GM19372 (cell line): ENCODE data around the gene KIR3DL1.
"Not testable (repeated sequence)": the region's sequence is repeated elsewhere in the genome, so short reads cannot be mapped to it uniquely, and the experiment has no call there.

Source experiments
- ATAC-seq: cut with Tn5 transposase; IDR thresholded peaks from one replicate; pipeline ENCODE4 v1.9.1; 2021; ENCODE audit warnings: mild to moderate bottlenecking, low read depth, moderate library complexity; ENCODE audit not compliant: unreplicated experiment

KIR3DL1 gene

GRCh38 chr19:54816251-54816650 lies at the start of gene KIR3DL1:
Gene KIR3DL1, plus strand, starts transcription at chr19:54816468.
- not testable (repeated sequence) for ATAC-seq

- not testable (repeated sequence) for ATAC-seq
These were observed 46.6 kb upstream of the KIR3DL1 start, which contains the start of gene KIR2DL1 for GRCh38 chr19:54769646-54770045. Gene KIR2DL1, plus strand, starts transcription at chr19:54769793. Its CDS starts 58 bp downstream, at chr19:54769851.

- not testable (repeated sequence) for ATAC-seq
These were observed 45.8 kb upstream of the KIR3DL1 start for GRCh38 chr19:54770511-54770910.

DNA sequence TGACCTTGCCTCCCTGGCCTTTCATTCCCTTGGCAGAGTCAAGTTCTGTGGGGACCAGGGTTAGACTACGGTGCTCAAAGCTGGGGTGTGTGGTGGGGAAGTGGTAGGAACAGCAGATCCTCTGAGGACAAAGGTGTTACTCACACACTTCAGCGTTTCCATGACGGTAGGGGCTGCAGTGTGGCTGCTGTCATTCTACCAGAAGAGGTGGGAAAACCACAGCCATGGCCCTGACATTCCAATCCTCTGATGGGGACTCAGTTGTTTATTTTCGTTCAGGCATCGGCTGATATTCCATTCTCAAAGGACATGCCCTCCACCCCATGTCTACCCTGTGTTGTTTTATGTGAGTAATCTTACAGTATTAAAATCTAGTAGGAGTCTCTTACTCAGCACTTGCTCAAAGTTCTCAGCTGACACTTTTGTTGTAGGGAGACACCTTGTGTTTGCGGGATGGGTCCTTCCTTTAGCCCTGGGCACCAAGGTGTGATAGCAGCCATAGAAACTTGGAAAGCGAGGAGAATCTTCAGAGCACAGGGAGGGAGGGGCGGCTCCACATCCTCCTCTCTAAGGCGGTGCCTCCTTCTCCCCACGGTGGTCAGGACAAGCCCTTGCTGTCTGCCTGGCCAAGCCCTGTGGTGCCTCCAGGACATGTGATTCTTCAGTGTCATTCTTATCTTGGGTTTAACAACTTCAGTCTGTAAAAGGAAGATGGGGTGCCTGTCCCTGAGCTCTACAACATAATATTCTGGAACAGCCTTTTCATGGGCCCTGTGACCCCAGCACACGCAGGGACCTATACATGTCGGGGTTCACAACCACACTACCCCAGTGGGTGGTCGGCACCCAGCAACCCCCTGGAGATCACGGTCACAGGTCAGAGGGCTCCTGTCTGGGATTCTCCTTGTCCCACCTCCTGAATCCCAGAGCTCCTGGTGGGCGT lies 45.0 kb upstream of the KIR3DL1 start:
- not testable (repeated sequence) for ATAC-seq

DNA sequence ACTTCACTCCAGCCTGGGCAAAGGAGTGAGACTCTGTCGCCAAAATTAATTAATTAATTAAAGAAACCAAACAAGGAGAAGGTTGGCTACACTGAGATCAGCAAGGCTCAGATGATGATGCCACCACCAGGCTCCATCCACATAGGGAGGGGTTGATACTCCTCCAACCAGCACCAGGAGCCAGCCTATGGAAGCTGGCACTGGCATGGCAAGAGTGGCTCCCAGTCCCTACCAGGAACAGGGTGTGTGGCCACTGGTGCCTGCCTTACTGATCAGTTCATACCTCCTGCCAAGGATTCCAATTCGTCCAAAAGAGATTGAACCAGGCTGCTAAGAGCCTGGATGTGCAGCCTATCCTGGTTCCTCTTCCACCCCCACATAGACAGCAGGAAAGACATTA lies 43.6 kb upstream of the KIR3DL1 start:
- ATAC-seq: not testable (repeated sequence)

GRCh38 chr19:54775095-54775815 lies 41.0 kb upstream of the KIR3DL1 start:
- not testable (repeated sequence) for ATAC-seq

GRCh38 chr19:54775830-54776229 lies 40.4 kb upstream of the KIR3DL1 start:
- ATAC-seq: not testable (repeated sequence)

DNA sequence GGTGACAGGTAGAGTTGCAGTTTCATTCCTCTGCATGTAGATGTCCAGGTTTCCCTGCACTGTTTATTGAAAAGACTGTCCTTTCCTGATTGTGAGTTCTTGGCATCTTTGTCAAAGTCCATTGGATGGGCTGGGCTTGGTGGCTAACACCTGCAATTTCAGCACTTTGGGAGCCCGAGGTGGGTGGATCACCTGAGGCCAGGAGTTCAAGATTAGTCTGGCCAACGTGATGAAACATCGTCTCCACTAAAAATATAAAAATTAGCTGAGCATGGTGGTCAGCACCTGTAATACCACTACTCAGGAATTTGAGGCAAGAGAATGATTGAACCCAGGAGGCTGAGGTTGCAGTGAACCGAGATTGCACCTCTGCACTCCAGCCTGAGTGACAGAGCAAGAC lies 38.4 kb upstream of the KIR3DL1 start:
- ATAC-seq: not testable (repeated sequence)

- not testable (repeated sequence) for ATAC-seq
These were observed 37.4 kb upstream of the KIR3DL1 start for GRCh38 chr19:54778896-54779295.

DNA sequence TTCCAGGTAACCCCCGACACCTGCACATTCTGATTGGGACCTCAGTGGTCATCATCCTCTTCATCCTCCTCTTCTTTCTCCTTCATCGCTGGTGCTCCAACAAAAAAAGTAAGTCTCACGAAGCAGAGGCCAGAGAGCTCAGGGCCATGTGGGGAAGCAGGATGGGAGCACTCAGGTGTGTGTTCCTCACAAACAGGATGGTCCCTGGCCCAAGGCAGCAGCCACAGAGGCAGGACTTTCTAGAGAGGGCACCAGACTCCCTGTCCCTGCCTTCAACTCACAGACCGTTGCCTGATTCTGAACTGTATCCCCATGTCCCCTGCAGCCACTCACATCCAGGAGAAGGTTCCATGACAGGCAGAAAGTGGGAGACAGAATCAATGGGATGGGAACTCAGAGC lies 33.4 kb upstream of the KIR3DL1 start:
- not testable (repeated sequence) for ATAC-seq

DNA sequence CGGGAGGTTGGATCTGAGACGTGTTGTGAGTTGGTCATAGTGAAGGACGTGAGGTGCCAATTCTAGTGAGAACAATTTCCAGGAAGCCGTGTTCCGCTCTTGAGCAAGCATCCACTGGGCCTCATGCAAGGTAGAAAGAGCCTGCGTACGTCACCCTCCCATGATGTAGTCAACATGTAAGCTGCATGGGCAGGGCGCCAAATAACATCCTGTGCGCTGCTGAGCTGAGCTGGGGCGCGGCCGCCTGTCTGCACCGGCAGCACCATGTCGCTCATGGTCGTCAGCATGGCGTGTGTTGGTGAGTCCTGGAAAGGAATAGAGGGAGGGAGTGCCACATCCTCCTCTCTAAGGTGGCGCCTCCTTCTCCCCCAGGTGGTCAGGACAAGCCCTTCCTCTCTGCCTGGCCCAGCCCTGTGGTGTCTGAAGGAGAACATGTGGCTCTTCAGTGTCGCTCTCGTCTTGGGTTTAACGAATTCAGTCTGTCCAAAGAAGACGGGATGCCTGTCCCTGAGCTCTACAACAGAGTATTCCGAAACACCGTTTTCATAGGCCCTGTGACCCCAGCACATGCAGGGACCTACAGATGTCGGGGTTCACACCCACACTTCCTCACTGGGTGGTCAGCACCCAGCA lies 30.1 kb upstream of the KIR3DL1 start:
- not testable (repeated sequence) for ATAC-seq

DNA sequence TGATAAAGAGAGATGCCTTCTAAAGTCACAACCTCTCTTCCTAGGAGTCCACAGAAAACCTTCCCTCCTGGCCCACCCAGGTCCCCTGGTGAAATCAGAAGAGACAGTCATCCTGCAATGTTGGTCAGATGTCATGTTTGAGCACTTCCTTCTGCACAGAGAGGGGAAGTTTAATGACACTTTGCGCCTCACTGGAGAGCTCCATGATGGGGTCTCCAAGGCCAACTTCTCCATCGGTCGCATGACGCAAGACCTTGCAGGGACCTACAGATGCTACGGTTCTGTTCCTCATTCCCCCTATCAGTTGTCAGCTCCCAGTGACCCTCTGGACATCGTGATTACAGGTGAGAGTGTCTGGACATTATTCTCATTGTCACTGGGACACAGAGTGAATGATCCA lies 28.1 kb upstream of the KIR3DL1 start:
- ATAC-seq: not testable (repeated sequence)

DNA sequence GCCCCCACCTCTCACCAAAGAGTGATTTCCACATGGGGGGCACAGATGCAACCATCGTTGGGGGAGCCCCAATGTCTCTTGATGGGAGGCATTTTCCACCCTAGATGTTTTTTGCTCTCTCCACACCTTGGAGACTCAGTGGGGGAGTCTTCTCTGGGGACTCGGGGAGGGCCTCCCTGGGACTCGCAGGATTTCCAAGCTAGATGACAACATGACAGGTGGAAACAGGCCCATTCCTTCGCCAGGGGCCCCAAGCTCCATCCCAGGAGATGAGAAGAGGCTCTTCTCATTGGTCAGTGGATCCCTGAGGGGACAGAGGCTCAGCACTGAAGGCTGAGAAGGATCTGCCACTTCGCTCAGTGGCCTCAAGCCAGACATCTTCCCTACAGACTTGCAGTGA lies 25.6 kb upstream of the KIR3DL1 start:
- ATAC-seq: no peak

- ATAC-seq: no peak
These were observed 24.8 kb upstream of the KIR3DL1 start for GRCh38 chr19:54791476-54791875.

DNA sequence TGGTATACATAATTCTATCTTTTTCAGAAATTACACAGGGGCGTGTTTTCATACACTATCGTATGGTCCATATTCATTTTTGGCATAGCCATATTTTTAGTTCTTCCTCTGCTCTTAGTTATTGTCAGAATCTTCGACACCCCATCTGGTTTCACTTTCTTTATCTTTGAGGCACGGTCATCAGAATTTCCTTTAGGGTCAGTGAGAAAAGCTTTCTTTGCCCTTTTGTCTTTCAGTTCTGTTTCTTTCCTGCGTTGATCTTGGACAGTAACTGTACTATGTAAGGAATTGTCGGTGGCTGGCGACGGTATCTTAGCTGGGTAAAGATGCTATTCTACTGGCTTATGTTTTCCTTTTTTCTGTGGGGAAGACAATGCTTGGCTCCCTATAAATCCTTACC lies 23.5 kb upstream of the KIR3DL1 start:
- ATAC-seq: no peak

- no peak for ATAC-seq
These were observed 20.5 kb upstream of the KIR3DL1 start for GRCh38 chr19:54795758-54796157.

GRCh38 chr19:54803410-54803809 lies 12.9 kb upstream of the KIR3DL1 start, which contains the start of gene KIR2DL4:
Gene KIR2DL4, plus strand, starts transcription at chr19:54803610. Its CDS starts 42 bp downstream, at chr19:54803652.
- ATAC-seq: no peak

- ATAC-seq: no peak
These were observed 12.2 kb upstream of the KIR3DL1 start for GRCh38 chr19:54804101-54804500.

DNA sequence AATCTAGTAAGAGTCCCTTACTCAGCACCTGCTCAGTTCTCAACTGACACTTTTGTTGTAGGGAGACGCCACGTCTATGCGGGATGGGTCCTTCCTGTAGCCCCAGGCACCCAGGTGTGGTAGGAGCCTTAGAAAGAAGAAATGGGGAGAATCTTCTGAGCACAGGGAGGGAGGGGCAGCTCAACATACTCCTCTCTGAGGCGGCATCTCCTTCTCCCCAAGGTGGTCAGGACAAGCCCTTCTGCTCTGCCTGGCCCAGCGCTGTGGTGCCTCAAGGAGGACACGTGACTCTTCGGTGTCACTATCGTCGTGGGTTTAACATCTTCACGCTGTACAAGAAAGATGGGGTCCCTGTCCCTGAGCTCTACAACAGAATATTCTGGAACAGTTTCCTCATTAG lies 11.7 kb upstream of the KIR3DL1 start:
- no peak for ATAC-seq

- ATAC-seq: no peak
These were observed 10.4 kb upstream of the KIR3DL1 start for GRCh38 chr19:54805665-54806515.
